NCI-H2107 treated with DMSO at 0.1 percent for 48 hours (cell line): ENCODE results near the gene PLA2G4D.
A peak's percentile ranks its signal among the peaks of the same experiment; 100 is the strongest.

Experiments
- DNase-seq: peaks from one replicate; lab custom pipeline; 2025; ENCODE audit not compliant: unreplicated experiment; lab: John Stamatoyannopoulos, UW

Gene PLA2G4D

DNA sequence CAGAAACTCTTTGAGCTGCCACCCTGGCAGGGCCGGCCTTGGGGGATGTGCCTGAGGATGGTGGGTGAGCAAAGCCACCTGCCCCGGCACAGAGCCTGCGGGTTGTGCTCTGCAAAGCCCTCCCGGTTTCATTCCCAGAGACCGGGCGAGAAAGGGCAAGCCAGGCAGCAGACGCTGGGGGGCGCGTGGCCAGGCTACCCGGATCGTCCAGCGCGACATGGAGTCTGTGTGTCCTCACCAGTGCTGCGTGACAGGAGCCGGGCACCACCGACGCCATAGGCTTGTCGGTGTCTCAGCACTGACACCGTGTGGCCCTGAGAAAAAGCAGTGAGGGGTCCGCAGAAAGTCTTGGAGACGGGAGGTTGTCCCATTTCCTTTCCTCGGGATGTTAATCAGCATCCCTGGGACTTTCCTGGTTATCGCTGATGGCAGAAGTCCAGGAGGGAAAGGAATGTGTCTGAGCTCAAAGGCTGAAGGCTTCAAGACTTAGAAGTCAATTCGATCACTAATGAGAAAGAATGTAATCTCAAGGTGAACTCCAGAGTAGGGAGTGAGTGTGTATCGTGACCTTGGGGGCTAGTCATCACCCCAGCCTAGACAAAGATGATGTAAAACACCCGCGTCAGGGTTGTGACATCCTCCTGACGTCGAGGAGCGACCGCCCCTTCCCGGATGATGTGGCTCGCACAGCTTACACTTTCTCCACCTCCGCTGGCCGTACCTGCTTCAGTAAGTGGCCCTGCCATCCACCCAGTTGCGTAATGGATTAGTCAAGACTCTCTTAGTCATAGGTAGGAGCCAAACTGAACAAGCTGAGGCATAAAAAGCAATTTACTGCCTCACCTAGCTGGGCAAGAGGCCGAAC lies 37.2 kb downstream of the PLA2G4D start:
- peak; percentile 30 for DNase-seq

DNA sequence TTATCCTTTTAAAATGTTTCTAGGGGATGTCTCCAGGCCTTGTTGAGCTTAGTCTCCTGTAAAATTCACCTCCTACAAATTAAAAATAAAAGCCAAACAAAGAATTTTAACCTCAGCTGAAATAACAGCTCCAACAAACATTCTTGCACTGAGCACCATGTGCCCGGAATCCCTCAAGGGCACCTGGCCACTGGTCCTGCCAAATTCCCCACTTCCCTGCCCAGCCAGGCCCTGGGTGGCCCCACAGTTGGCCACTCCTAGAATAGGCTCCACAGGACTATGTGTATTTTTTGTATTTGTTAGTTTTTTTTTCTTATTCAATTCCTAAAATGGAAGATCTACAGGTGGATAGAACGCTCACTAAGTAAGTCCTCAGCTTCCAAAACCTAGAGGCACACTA lies 40.4 kb downstream of the PLA2G4D start:
- DNase-seq = no peak

DNA sequence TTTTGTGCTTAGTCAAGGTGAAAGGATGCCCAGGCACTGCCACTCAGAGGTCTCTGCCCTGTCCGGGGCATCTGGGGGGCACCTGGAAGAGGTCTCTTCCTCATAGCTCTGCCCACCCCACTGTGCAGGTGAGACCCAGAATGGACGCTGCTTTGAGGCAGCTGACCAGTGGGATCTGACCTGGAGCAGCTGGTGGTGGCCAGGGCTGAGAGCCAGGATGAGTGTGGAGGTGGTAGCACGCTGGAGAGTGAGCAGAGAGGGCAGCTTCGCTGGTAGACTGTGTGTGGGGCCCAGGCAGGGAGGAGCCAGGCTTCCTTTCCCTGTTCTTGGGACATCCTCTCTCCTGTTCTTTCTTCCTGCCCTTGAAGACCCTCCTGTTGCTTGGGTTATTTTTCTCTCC lies 41.4 kb downstream of the PLA2G4D start:
- no peak for DNase-seq

- no peak for DNase-seq
Observed at GRCh38 chr15:42050484-42051255, 43.7 kb downstream of the PLA2G4D start.

GRCh38 chr15:42048821-42049200 lies 45.6 kb downstream of the PLA2G4D start:
- no peak for DNase-seq

DNA sequence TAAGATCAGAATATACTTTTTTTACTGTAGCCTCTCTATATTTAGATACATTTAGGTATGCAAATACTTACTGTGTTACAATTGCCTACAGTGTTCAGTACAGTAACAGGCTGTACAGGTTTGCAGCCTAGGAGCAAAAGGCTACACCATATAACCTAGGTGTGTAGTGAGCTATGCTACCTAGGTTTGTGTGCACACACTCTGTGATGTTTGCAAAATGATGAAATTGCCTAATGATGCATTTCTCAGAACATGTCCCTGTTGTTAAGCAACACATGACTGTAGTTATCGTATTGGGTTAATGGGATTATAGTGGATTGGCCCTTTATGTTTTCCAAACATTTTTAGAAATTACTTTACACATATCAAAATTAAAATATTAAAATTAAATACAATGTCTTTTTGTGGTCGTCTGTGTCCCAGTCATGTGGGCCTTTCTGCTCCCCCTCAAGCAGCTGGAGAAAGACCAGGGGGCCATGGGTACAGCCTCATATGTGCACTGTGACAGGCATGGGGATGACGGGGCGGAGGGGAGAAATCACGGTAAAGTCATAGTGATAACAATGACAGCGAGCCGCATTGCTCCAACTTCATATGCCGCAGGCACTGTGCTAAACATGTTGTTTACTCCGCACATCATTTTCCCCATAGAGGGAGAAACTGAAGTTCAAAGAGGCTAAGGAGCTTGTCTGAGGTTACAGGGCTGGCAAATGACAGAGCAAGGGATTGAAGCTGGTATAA lies 46.1 kb downstream of the PLA2G4D start:
- DNase-seq = no peak

DNA sequence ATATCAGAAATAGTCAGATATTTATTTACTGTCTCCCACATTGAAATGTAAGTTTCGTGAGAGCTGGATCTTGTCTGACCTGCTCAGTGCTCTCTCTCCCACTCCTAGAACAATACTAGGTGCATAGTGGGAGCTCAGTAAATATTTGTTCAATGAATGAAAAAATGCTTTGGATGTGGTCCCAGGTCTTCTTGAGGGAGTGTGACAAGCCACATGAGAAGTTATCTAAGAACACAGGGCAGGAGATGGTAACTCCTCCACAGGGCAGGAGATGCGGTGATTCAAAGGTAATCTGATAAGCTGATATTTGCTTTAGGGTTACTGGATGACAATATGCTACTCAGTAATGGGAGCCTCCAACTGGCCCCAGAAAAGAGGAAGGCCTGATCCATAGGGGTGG lies 47.8 kb downstream of the PLA2G4D start:
- DNase-seq = no peak

- no peak for DNase-seq
Observed at GRCh38 chr15:42045211-42045615, 49.1 kb downstream of the PLA2G4D start.

DNA sequence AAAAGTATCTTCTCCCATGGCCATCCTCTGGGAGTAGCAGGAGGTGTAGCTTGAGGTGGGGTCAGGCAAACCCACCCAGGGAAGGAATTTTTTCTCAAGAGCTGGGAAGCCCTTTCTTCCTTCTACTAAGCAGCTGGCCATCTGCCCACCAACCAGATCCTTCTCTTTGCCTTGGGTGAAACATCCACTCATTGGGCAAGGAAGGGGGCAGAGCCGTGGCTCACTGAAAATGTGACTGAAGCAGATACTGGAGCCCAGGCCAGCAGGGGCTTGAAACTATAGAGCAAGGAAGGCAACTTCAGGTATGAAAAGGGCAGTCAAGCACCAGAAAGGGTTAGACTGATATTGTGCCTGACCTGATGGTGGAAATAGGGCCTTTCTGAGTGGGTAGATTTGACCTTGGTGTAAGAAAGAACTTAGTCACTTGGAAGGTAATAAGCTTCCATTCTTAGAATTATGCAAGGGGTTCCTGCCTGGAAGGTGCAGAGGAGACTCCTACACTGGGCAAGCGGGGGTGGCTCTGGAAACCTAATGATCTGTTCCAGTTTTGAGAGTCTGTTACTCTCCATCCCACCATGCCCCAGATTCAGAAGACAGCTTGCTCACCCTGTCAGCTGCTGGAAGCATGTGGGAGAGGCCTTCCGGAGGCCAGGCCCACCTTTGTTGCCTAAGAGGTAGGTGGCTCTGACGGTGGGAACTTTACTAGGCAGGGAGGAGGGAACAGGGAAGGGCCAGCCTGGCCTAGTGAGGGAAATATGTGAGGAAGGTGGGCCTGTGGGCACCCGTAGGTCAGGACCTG lies 51.6 kb downstream of the PLA2G4D start:
- no peak for DNase-seq

DNA sequence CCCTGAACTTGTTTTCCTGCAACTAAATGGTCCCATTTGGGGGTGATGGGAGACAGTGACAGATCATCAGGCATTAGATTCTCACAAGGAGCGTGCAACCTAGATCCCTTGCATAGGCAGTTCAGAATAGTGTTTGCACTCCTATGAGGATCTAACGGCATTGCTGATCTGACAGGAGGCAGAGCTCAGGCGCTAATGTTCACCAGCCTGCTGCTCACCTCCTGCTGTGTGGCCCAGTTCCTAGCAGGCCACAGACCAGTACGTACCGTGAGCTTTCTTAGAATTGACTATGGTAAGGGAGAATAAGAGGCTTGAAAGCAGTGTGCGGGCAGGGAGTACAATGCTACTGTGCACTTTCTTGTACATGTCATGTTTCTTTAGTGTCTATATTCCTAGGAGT lies 56.0 kb downstream of the PLA2G4D start:
- no peak for DNase-seq

DNA sequence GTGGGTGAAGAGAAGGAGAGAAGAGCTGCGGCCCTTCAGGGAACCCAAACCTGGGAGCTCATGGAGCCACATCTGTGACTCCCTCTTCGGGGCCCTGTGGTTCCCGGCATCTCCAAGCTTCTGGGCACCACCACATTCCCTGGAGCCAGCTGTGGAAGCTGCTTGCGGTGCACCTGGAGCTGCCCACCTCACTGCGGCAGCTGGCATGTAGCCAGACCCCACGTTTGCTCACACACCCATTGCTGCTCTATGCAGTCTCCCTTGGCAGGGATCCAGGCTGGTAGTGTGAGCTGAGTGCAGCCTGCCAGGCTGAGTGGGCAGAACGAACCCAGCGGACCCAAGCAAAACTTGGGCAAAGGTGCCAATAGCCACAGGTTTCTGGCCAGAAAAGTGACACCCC lies 56.7 kb downstream of the PLA2G4D start:
- no peak for DNase-seq

- no peak for DNase-seq
Observed at GRCh38 chr15:42036966-42037365, 57.4 kb downstream of the PLA2G4D start.

DNA sequence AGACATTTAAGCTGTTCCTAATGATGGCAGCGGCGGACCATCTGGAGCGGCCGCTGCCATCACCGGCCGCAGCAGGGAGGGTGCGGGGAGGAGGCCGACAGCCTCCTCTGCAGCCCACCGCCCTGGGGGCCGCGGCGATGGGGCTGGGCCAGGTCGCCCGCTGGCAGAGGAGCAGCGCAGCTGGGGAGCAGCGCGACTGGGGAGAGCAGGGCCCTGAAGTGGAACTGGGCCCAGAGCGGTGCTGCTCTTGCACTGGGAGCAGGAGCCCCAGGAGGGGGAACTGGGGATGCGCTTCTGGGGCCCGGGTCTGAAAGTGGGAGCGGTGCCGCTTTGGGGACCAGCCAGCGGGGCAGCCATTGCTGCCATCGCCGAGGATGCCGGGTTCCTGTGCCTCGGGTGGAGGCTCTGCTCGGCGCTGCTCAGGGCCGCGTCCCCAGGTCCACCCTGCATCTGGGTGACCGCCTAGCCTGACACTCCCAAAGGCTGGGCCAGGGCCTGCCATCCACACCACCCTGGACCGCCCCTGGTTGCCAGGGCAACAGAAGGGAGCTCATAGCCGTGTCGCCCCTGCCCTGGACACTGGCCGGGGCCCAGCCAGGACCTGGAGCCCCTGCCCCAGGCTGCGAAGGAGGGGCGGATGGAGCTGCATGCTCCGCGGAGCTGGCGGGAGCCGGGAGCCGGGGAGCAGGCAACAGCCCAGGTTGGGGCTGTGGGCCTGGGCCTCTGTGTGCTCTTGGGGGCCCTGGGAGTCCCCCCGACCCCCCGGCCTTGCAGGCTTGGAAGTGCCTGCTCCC lies 58.1 kb downstream of the PLA2G4D start:
- DNase-seq = no peak

- no peak for DNase-seq
Observed at GRCh38 chr15:42035435-42035761, 59.0 kb downstream of the PLA2G4D start.

GRCh38 chr15:42034628-42035434 lies 59.5 kb downstream of the PLA2G4D start:
- no peak for DNase-seq

- no peak for DNase-seq
Observed at GRCh38 chr15:42033214-42033873, 61.0 kb downstream of the PLA2G4D start.

DNA sequence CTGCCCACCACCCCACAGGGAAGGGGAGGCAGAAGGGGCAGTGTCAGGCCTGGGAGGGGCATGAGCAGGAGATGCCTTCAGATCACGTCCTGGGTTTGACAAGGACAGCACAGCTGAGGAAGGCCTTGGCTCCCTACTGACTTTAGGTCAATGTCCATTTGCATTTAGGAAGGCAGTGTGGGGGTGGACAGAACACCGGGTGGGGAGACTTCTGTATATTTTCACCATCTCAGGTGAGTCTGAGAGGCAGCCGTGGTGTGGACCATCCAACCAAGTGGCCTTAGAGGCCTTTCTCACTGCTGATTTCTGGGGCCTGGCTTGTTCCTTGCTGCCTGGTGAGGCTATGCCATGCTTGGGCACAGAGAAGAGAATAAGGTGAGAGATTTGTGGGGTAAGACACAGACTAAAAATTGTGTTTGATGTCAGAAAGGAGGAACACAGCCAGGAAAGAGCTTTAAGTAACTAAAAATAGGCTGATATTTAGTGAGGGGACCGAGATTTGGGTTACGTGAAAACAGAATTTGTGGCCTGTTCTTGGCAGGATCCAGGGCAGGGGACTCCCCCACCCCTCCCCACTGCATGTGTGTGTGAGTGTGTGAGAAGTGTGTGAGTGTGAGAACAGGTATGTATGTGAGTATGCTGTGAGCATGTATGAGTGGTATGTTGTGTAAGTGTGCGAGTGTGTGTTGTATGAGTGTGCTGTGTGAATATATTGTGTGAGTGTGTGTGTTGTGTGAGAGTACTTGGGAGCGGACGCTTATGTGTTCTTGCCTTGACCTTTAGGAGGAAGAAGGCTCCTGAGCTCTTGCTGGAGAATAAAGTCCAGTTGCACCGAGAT lies 61.8 kb downstream of the PLA2G4D start:
- DNase-seq = no peak
